GM23248 (cell line): ENCODE data around the gene PABPC1L2A. TPM values are rescaled to one million over a fixed set of nuclear protein-coding genes. Genes with fewer than 3 reads are reported as not detected.
"Not testable (repeated sequence)": the region's sequence is repeated elsewhere in the genome, so short reads cannot be mapped to it uniquely, and the experiment has no call there.

Source experiments
- DNase-seq: peaks from one replicate; pipeline ENCODE4 v3.0.0-alpha.2; 2015
- H2AFZ ChIP-seq: fragments of 200-600 bp; sonication (generic); 2 replicates; pipeline ENCODE4 v1.6.1; 2016; ENCODE audit warnings: antibody characterized with exemption
- H3F3A ChIP-seq: fragments of 200-600 bp; sonication (generic); 2 replicates; pipeline ENCODE4 v1.6.1; 2016; ENCODE audit warnings: mild to moderate bottlenecking, antibody characterized with exemption, mixed run types; ENCODE audit not compliant: insufficient read depth
- H3K27ac ChIP-seq: fragments of 200-600 bp; sonication (generic); 2 replicates; pipeline ENCODE4 v1.5.1; 2016; ENCODE audit warnings: mild to moderate bottlenecking
- H3K27me3 ChIP-seq: fragments of 200-600 bp; sonication (generic); replicated peaks from 2 replicates; pipeline ENCODE4 v1.6.1; 2016; ENCODE audit warnings: mild to moderate bottlenecking; ENCODE audit not compliant: insufficient read depth
- H3K36me3 ChIP-seq: fragments of 200-600 bp; sonication (generic); 2 replicates; pipeline ENCODE4 v1.6.1; 2016; ENCODE audit warnings: low read depth, mild to moderate bottlenecking
- H3K4me1 ChIP-seq: fragments of 200-600 bp; sonication (generic); 2 replicates; pipeline ENCODE4 v1.6.1; 2016; ENCODE audit warnings: mild to moderate bottlenecking; ENCODE audit not compliant: insufficient read depth
- H3K4me2 ChIP-seq: fragments of 200-600 bp; sonication (generic); one replicate; pipeline ENCODE4 v1.6.1; 2016; ENCODE audit warnings: mild to moderate bottlenecking; ENCODE audit not compliant: unreplicated experiment
- H3K4me3 ChIP-seq: fragments of 200-600 bp; sonication (generic); 2 replicates; pipeline ENCODE4 v1.5.1; 2016; ENCODE audit warnings: mild to moderate bottlenecking
- H3K79me2 ChIP-seq: fragments of 200-600 bp; sonication (generic); 2 replicates; pipeline ENCODE4 v1.6.1; 2016; ENCODE audit warnings: mild to moderate bottlenecking; ENCODE audit not compliant: insufficient read depth
- H3K9ac ChIP-seq: fragments of 200-600 bp; sonication (generic); 2 replicates; pipeline ENCODE4 v1.6.1; 2016; ENCODE audit warnings: mild to moderate bottlenecking
- H3K9me2 ChIP-seq: fragments of 200-600 bp; sonication (generic); 2 replicates; pipeline ENCODE4 v1.6.1; 2016; ENCODE audit warnings: mixed run types, mild to moderate bottlenecking, moderate library complexity; ENCODE audit not compliant: insufficient read depth
- H3K9me3 ChIP-seq: fragments of 200-600 bp; sonication (generic); one replicate; pipeline ENCODE4 v1.6.1; 2017; ENCODE audit warnings: low read depth
- H4K20me1 ChIP-seq: fragments of 200-600 bp; sonication (generic); 2 replicates; pipeline ENCODE4 v1.6.0; 2016; ENCODE audit not compliant: insufficient read depth
- EZH2 ChIP-seq: fragments of 200-600 bp; sonication (generic); IDR thresholded peaks from 2 replicates; pipeline ENCODE4 v1.6.1; 2018; ENCODE audit warnings: antibody characterized with exemption, mild to moderate bottlenecking; ENCODE audit not compliant: insufficient read depth, poor library complexity, severe bottlenecking
- EZH2phosphoT487 ChIP-seq: fragments of 200-600 bp; sonication (generic); IDR thresholded peaks from 2 replicates; pipeline ENCODE4 v1.6.1; 2018; ENCODE audit warnings: antibody characterized with exemption, moderate library complexity, mild to moderate bottlenecking, low read depth; ENCODE audit not compliant: insufficient read depth
- WGBS, 2 experiments: methylation state at CpG; one replicate each; pipeline ENCODE4 v1.1.6; 2015 to 2017; ENCODE audit warnings: low lambda C conversion rate in 2 of 2, low coverage in 1 of 2; ENCODE audit errors: missing lambda C conversion rate in 2 of 2; 5-methylcytosine and 5-hydroxymethylcytosine counted together
- in situ Hi-C: fragments of 300-500 bp; cut with MboI; formaldehyde crosslinking; loops from 2 replicates; pipeline ENCODE4 v1.15.0; 2020
- polyA plus RNA-seq: library from polyadenylated mRNA; unstranded; fragments of >200 nt; fragmentation: Nextera tagmentation; extraction: Ambion mirVana; gene quantifications from 2 replicates; pipeline ENCODE4 v1.2.1, GENCODE V29; 2016
- total RNA-seq: library from RNA; depleted of rRNA; stranded (reverse); fragments of >200 nt; shearing (Covaris generic); gene quantifications from 2 replicates; pipeline ENCODE4 v1.2.3, GENCODE V29; 2014

The PABPC1L2A gene
- total and polyA plus RNA-seq, 2 experiments from 2014 or later, result not detected

DNA sequence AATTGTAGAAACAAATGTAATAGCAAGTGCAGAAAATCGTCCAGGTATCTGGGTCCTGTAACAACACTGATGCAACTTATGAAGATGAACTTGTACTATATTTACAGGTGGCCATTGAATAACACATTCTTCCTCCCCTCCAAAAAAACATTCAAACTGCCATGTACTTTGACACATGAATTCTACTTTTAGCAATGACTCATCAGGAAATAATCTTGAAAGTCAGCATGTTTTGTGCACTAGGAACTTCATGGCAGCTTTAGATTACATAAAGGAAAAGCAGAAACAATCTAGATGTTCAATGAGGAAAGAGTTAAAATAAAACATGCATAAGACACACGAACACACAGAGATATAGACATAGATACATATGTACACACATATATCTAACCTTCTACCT lies 2.5 kb downstream of the PABPC1L2A start:
- no peak overlapping the region for H3K4me3 ChIP-seq
- H3F3A ChIP-seq, result no peaks in the 10 kb centered on the region
- H3K36me3 ChIP-seq, result no peaks in the 10 kb centered on the region
- H3K27ac ChIP-seq, result no peak overlapping the region
- H2AFZ ChIP-seq, result no peak overlapping the region
- H3K9me2 ChIP-seq, result no peaks in the 10 kb centered on the region
- in situ Hi-C loops, result no loop called here
- no peaks in the 10 kb centered on the region for H3K4me1 ChIP-seq
- H3K79me2 ChIP-seq, result no peaks in the 10 kb centered on the region
- no peak for TF ChIP-seq EZH2phosphoT487
- no peak for TF ChIP-seq EZH2
- no peak overlapping the region for H3K4me2 ChIP-seq
- no peak for DNase-seq
- WGBS, 2 experiments, result 9 to 10% methylated on average over 2 of the region's 2 CpGs
- no peaks in the 10 kb centered on the region for H3K9me3 ChIP-seq
- H3K9ac ChIP-seq, result no peak overlapping the region
- H3K27me3 ChIP-seq, result no peaks in the 10 kb centered on the region
- no peaks in the 10 kb centered on the region for H4K20me1 ChIP-seq

DNA sequence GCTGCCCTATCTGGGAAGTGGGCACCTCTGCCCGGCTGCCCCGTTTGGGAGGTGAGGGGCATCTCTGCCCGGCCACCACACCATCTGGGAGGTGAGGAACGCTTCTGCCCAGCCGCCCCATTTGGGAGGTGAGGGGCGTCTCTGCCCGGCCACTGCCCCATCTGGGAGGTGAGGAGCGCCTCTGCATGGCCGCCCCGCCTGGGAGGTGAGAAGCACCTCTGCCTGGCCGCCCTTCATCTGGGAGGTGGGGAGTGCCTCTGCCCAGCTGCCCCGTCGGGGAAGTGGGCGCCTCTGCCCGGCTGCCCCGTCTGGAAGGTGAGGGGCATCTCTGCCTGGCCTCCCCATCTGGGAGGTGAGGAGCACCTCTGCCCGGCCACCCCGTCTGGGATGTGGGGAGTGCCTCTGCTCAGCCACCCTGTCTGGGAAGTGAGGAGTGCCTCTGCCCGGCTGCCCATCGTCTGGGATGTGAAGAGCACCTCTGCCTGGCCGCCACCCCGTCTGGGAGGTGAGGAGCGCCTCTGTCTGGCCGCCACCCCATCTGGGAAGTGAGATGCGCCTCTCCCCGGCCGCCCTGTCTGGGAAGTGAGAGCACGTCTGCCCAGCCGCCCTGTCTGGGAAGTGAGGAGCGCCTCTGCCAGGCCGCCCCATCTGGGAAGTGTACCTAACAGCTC lies 9.8 kb downstream of the PABPC1L2A start:
- Histone ChIP-seq H3K9ac (no peak overlapping the region), H2AFZ (no peak overlapping the region), H3K9me3 (no peaks in the 10 kb centered on the region), H3K4me2 (no peak overlapping the region), H3K27ac (no peak overlapping the region), H3K27me3 (no peaks in the 10 kb centered on the region), H3K4me1 (no peaks in the 10 kb centered on the region), H3K79me2 (no peaks in the 10 kb centered on the region), H3F3A (no peaks in the 10 kb centered on the region), H4K20me1 (no peaks in the 10 kb centered on the region), H3K9me2 (no peaks in the 10 kb centered on the region), H3K36me3 (no peaks in the 10 kb centered on the region), H3K4me3 (no peak overlapping the region)
- TF ChIP-seq EZH2phosphoT487, result no peak
- no peak for TF ChIP-seq EZH2
- no peak for DNase-seq
- WGBS, 2 experiments, result 78 to 90% methylated on average over 2 to 25 of the region's 31 CpGs
- in situ Hi-C loops, result no loop called here

DNA sequence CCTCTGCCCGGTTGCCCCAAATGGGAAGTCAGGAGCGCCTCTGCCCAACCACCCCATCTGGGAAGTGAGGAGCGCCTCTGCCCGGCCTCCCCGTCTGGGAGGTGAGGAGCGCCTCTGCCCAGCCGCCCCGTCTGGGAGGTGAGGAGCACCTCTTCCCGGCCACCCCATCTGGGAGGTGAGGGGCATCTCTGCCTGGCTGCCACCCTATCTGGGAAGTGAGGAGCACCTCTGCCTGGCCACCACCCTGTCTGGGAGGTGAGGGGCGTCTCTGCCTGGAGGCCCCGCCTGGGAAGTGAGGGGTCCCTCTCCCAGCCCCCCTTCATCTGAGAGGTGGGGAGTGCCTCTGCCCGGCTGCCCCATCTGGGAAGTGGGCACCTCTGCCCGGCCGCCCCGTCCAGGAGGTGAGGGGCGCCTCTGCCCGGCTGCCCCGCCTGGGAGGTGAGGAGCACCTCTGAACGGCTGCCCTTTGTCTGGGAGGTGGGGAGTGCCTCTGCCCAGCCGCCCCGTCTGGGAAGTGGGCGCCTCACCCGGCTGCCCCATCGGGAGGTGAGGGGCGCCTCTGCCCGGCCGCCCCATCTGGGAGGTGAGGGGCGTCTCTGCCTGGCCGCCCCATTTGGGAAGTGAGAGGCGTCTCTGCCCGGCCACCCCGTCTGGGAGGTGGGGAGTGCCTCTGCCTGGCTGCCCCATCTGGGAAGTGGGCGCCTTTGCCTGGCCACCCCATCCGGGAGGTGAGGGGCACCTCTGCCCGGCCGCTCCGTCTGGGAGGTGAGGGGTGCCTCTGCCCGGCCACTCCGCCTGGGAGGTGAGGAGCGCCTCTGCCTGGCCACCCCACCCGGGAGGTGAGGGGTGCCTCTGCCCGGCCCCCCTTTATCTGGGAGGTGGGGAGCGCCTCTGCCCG lies 10.6 kb downstream of the PABPC1L2A start:
- H3F3A ChIP-seq, result no peaks in the 10 kb centered on the region
- H3K27ac ChIP-seq, result no peak overlapping the region
- DNase-seq, result no peak
- H3K4me2 ChIP-seq, result no peak overlapping the region
- H3K79me2 ChIP-seq, result no peaks in the 10 kb centered on the region
- in situ Hi-C loops, result no loop called here
- H3K36me3 ChIP-seq, result no peaks in the 10 kb centered on the region
- no peaks in the 10 kb centered on the region for H3K9me2 ChIP-seq
- no peaks in the 10 kb centered on the region for H4K20me1 ChIP-seq
- no peaks in the 10 kb centered on the region for H3K4me1 ChIP-seq
- H2AFZ ChIP-seq, result no peak overlapping the region
- TF ChIP-seq EZH2, result no peak
- TF ChIP-seq EZH2phosphoT487, result no peak
- H3K9me3 ChIP-seq, result no peaks in the 10 kb centered on the region
- no peaks in the 10 kb centered on the region for H3K27me3 ChIP-seq
- 73 to 83% methylated on average over 5 to 18 of the region's 44 CpGs for WGBS, 2 experiments
- no peak overlapping the region for H3K4me3 ChIP-seq
- no peak overlapping the region for H3K9ac ChIP-seq

DNA sequence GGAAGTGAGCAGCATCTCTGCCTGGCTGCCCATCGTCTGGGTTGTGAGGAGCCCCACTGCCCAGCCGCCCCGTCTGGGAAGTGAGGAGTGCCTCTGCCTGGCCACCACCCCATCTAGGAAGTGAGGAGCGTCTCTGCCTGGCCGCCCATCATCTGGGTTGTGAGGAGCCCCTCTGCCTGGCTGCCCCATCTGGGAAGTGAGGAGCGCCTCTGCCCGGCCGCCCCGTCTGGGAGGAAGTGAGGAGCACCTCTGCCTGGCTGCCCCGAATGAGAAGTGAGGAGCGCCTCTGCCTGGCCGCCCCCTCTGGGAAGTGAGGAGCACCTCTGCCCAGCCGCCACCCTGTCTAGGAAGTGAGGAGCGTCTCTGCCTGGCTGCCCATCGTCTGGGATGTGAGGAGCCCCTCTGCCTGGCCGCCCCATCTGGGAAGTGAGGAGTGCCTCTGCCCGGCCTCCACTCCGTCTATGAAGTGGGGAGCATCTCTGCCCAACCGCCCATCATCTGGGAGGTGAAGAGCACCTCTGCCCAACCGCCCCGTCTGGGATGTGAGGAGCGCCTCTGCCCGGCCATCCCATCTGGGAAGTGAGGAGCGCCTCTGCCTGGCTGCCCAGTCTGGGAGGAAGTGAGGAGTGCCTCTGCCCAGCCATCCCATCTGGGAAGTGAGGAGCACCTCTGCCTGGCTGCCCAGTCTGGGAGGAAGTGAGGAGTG lies 11.4 kb downstream of the PABPC1L2A start:
- H3K27me3 ChIP-seq, result not testable (repeated sequence)

More for the DNA sequence above, 11.4 kb downstream of the PABPC1L2A start:
- H3K4me3 ChIP-seq, H3K36me3 ChIP-seq, H3K4me2 ChIP-seq, H4K20me1 ChIP-seq, H3K9me2 ChIP-seq, H2AFZ ChIP-seq, H3K4me1 ChIP-seq, H3K79me2 ChIP-seq, H3K9me3 ChIP-seq, H3K27ac ChIP-seq, H3K9ac ChIP-seq, DNase-seq, in situ Hi-C loops, H3F3A ChIP-seq: not testable (repeated sequence)
- 58 to 68% methylated on average over 4 to 17 of the region's 24 CpGs for WGBS, 2 experiments
